ENCODE measurements around the gene PPP4R1.

- no peak for TF ChIP-seq POLR2A (IDR thresholded peaks at IDR 0.05)
- no peak for TF ChIP-seq CTCF (IDR thresholded peaks at IDR 0.05)
Measured at GRCh38 chr18:9530226-9531009, 83.9 kb downstream of the PPP4R1 start.
